CD8-positive, alpha-beta memory T cell (primary cell): ENCODE measurements around the gene GDF3. TPM values are rescaled to one million over a fixed set of nuclear protein-coding genes. Genes with fewer than 3 reads are reported as not detected.

Experiments used
- CTCF ChIA-PET: fragments of 350-600 bp; sonication (Branson Sonifier 250); formaldehyde crosslinking; loops from one replicate; lab custom pipeline; 2021; ENCODE audit warnings: antibody characterized with exemption; lab: Charles Lee
- POLR2A ChIA-PET: fragments of 350-600 bp; sonication (Branson Sonifier 250); formaldehyde crosslinking; loops from one replicate; lab custom pipeline; 2021; ENCODE audit warnings: antibody characterized with exemption; lab: Charles Lee
- DNase-seq, 5 donors: peaks; one replicate each; pipeline versions ENCODE4 v3.0.0 to v3.0.0-alpha.2; 2020 to 2022; ENCODE audit warnings: mixed read lengths in 1 of 5
- H3K27ac ChIP-seq: one replicate; pipeline ENCODE4 v1.7.0; 2013; ENCODE audit warnings: low read depth, mild to moderate bottlenecking, low read length, moderate library complexity
- H3K27me3 ChIP-seq: 2 replicates; pipeline ENCODE4 v1.7.0; 2013; ENCODE audit warnings: low read length, mild to moderate bottlenecking; ENCODE audit not compliant: insufficient read depth, poor library complexity, severe bottlenecking
- H3K36me3 ChIP-seq: 2 replicates; pipeline ENCODE4 v1.7.0; 2013; ENCODE audit warnings: mild to moderate bottlenecking, low read length, moderate library complexity; ENCODE audit not compliant: insufficient read depth
- H3K4me1 ChIP-seq: 2 replicates; pipeline ENCODE4 v1.7.0; 2013; ENCODE audit warnings: mild to moderate bottlenecking, low read length, moderate library complexity; ENCODE audit not compliant: insufficient read depth
- H3K4me3 ChIP-seq: 2 replicates; pipeline ENCODE4 v1.7.0; 2013; ENCODE audit warnings: mild to moderate bottlenecking, low read length
- H3K9me3 ChIP-seq: 2 replicates; pipeline ENCODE4 v1.7.0; 2013; ENCODE audit warnings: mild to moderate bottlenecking, low read length
- H3K27ac Mint-ChIP-seq, 8 donors: one replicate each; pipeline ENCODE4 v1.8.0; 2020 to 2021; ENCODE audit warnings: mixed read lengths in 8 of 8, mild to moderate bottlenecking in 6 of 8, inconsistent platforms in 3 of 8, moderate library complexity in 3 of 8
- H3K27me3 Mint-ChIP-seq, 2 donors: one replicate each; pipeline ENCODE4 v1.8.0; 2020 to 2021; ENCODE audit warnings: mixed read lengths in 2 of 2, mild to moderate bottlenecking in 1 of 2, moderate library complexity in 1 of 2
- H3K36me3 Mint-ChIP-seq, 3 donors: one replicate each; pipeline ENCODE4 v1.8.0; 2020 to 2021; ENCODE audit warnings: mixed read lengths in 3 of 3, inconsistent platforms in 1 of 3, mild to moderate bottlenecking in 1 of 3
- H3K4me1 Mint-ChIP-seq, 3 donors: one replicate each; pipeline ENCODE4 v1.8.0; 2020 to 2021; ENCODE audit warnings: mixed read lengths in 3 of 3, inconsistent platforms in 1 of 3, mild to moderate bottlenecking in 1 of 3
- H3K4me3 Mint-ChIP-seq, 7 donors: one replicate each; pipeline ENCODE4 v1.8.0; 2020 to 2021; ENCODE audit warnings: mixed read lengths in 7 of 7, mild to moderate bottlenecking in 6 of 7, moderate library complexity in 4 of 7, inconsistent platforms in 2 of 7
- H3K9me3 Mint-ChIP-seq, 5 donors: one replicate each; pipeline ENCODE4 v1.8.0; 2020 to 2022; ENCODE audit warnings: mixed read lengths in 5 of 5, mild to moderate bottlenecking in 3 of 5, moderate library complexity in 2 of 5, inconsistent platforms in 1 of 5
- polyA plus RNA-seq: library from polyadenylated mRNA; unstranded; fragments of 300-500 nt; fragmentation: Illumina TruSeq; gene quantifications from one replicate; pipeline ENCODE4 v1.2.3, GENCODE V29; 2021
- total RNA-seq, 2 experiments: library from RNA; stranded (reverse); gene quantifications; one replicate each; pipeline ENCODE4 v1.2.3, GENCODE V29; 2021

Gene GDF3
- total and polyA plus RNA-seq, 3 experiments from 2014 or later, result not detected

DNA sequence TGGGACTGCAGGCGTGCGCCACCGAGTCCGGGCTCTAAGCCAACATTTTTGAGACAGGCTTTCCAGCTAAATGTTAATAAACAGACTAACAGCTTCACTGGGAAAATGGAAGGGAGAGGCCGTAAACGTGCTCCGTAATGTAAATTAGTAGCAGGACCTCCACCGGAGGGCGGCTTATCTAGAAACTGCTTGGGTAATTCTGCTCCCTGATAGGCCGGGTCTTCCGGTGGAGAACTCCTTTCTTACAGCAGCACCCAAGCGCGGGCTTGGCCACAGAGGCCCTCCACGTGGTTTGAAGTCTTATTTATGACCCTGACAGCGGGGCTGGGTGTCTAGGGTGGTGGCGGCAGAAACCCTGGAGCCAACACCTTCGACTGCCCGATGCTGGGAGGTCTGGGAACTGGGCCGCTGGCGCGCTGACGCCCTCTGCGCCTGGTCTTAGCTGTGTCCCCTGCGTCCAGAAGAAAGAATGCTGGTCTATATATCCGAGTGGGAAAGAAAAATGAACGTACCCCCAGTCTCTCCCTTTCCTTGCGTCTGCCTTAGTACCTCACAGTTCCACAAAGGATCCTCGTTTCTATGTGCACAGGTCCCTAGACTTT, 17.4 kb upstream of the GDF3 start:
- H3K27me3 Mint-ChIP-seq, result peaks cover 6 to 11% of the 10 kb centered on the region in 2 donors
- no peaks in the 10 kb centered on the region for H3K36me3 ChIP-seq
- no peaks in the 10 kb centered on the region for H3K9me3 ChIP-seq
- no peaks in the 10 kb centered on the region for H3K27me3 ChIP-seq
- H3K27ac Mint-ChIP-seq, result peak overlapping the region in 1 of 8 donors; percentile 6
- H3K4me1 ChIP-seq, result no peaks in the 10 kb centered on the region
- ChIA-PET CTCF (no interaction called here), POLR2A (no interaction called here)
- no peaks in the 10 kb centered on the region for H3K9me3 Mint-ChIP-seq
- no peaks in the 10 kb centered on the region for H3K36me3 Mint-ChIP-seq
- H3K4me1 Mint-ChIP-seq, result no peaks in the 10 kb centered on the region
- H3K27ac ChIP-seq, result no peak overlapping the region
- H3K4me3 ChIP-seq, result no peak overlapping the region
- no peak overlapping the region for H3K4me3 Mint-ChIP-seq
- no peak for DNase-seq

- no peak for DNase-seq
These were observed 15.6 kb upstream of the GDF3 start, which contains the start of gene DPPA3 for GRCh38 chr12:7711133-7711532. TSS of gene DPPA3 (plus strand) at chr12:7711433. CDS start at chr12:7711571, 138 bp downstream.

GRCh38 chr12:7709969-7710675, 14.5 kb upstream of the GDF3 start:
- Histone ChIP-seq H3K36me3 (no peaks in the 10 kb centered on the region), H3K4me3 (no peak overlapping the region), H3K27ac (no peak overlapping the region), H3K27me3 (no peaks in the 10 kb centered on the region), H3K4me1 (no peaks in the 10 kb centered on the region), H3K9me3 (no peaks in the 10 kb centered on the region)
- Mint-ChIP-seq H3K27me3 (peaks cover 4 to 6% of the 10 kb centered on the region in 2 donors), H3K27ac (no peak overlapping the region), H3K4me3 (no peak overlapping the region), H3K4me1 (no peaks in the 10 kb centered on the region), H3K9me3 (no peaks in the 10 kb centered on the region), H3K36me3 (no peaks in the 10 kb centered on the region)
- CTCF ChIA-PET, result no interaction called here
- DNase-seq, result no peak
- POLR2A ChIA-PET, result no interaction called here

More at GRCh38 chr12:7711133-7711532, 15.6 kb upstream of the GDF3 start, which contains the start of gene DPPA3:
- Histone ChIP-seq H3K9me3 (no peaks in the 10 kb centered on the region), H3K4me3 (no peak within 1 kb of the TSS), H3K27ac (no peak within 1 kb of the TSS), H3K36me3 (no peaks in the 10 kb centered on the region), H3K27me3 (no peaks in the 10 kb centered on the region), H3K4me1 (no peaks in the 10 kb centered on the region)
- H3K27me3 Mint-ChIP-seq, result peaks cover 6 to 7% of the 10 kb centered on the region in 2 donors
- H3K4me1 Mint-ChIP-seq, result no peaks in the 10 kb centered on the region
- no peak within 1 kb of the TSS for H3K4me3 Mint-ChIP-seq
- ChIA-PET POLR2A (no interaction called here), CTCF (no interaction called here)
- no peaks in the 10 kb centered on the region for H3K36me3 Mint-ChIP-seq
- no peak within 1 kb of the TSS for H3K27ac Mint-ChIP-seq
- no peaks in the 10 kb centered on the region for H3K9me3 Mint-ChIP-seq

DNA sequence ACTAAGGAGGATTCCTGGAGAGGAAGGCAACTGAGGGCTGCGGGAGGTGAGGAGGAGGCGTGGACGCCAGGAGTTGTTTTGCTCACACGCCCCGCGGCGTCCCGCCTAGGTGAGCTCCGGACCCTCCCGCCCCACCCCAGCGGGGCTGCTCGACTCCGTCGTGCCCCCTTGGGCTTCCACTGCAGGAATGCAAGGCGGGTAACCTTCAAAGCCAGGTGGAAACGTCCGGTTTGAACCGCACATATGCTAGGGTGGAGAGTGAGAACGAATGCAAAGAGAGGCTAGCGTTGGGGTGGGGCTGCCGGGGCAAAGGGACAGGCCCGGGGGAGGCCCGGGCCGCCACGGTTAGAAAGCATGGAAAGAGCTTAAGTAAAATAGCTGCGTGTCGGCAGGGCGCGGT, 10.3 kb upstream of the GDF3 start:
- no peak overlapping the region for H3K27ac ChIP-seq
- CTCF ChIA-PET, result interaction anchor here (1.2 kb wide), 1 partner anchor 10 kb away, joined by 3 read pairs; no protein-coding TSS in a partner anchor
- no peaks in the 10 kb centered on the region for H3K36me3 Mint-ChIP-seq
- H3K36me3 ChIP-seq, result no peaks in the 10 kb centered on the region
- H3K27ac Mint-ChIP-seq, result no peak overlapping the region
- H3K4me1 Mint-ChIP-seq, result no peaks in the 10 kb centered on the region
- no peaks in the 10 kb centered on the region for H3K27me3 ChIP-seq
- H3K4me3 Mint-ChIP-seq, result no peak overlapping the region
- H3K9me3 ChIP-seq, result no peaks in the 10 kb centered on the region
- no peaks in the 10 kb centered on the region for H3K9me3 Mint-ChIP-seq
- POLR2A ChIA-PET, result no interaction called here
- peaks cover 1 to 3% of the 10 kb centered on the region in 2 donors for H3K27me3 Mint-ChIP-seq
- no peaks in the 10 kb centered on the region for H3K4me1 ChIP-seq
- DNase-seq, result no peak
- no peak overlapping the region for H3K4me3 ChIP-seq

DNA sequence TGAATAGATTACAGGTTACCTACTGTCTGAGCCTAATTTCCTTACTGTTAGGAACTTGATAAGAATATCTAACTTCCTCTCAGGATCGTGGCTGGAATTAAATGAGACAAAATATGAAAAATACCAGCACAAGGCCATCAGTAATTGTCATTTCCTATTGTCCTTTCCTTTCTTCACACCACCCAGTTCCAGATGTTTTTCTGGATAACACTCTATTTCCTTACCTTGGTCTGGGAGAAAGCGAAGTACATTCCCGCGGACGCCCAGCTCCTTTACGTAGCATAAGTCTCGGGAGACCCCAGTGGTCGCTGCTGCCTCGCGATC, 376 bp downstream of the GDF3 start:
- H3K27me3 ChIP-seq, result no peaks in the 10 kb centered on the region
- Mint-ChIP-seq H3K27ac (no peak overlapping the region), H3K27me3 (peaks cover 7 to 14% of the 10 kb centered on the region in 2 donors), H3K36me3 (no peaks in the 10 kb centered on the region), H3K4me3 (no peak overlapping the region), H3K9me3 (no peaks in the 10 kb centered on the region), H3K4me1 (peaks cover 0 to 9% (median 8%) of the 10 kb centered on the region in 3 donors)
- no peak overlapping the region for H3K4me3 ChIP-seq
- no peaks in the 10 kb centered on the region for H3K36me3 ChIP-seq
- no peak for DNase-seq
- POLR2A ChIA-PET, result no interaction called here
- no peak overlapping the region for H3K27ac ChIP-seq
- H3K4me1 ChIP-seq, result no peaks in the 10 kb centered on the region
- H3K9me3 ChIP-seq, result no peaks in the 10 kb centered on the region
- CTCF ChIA-PET, result no interaction called here

DNA sequence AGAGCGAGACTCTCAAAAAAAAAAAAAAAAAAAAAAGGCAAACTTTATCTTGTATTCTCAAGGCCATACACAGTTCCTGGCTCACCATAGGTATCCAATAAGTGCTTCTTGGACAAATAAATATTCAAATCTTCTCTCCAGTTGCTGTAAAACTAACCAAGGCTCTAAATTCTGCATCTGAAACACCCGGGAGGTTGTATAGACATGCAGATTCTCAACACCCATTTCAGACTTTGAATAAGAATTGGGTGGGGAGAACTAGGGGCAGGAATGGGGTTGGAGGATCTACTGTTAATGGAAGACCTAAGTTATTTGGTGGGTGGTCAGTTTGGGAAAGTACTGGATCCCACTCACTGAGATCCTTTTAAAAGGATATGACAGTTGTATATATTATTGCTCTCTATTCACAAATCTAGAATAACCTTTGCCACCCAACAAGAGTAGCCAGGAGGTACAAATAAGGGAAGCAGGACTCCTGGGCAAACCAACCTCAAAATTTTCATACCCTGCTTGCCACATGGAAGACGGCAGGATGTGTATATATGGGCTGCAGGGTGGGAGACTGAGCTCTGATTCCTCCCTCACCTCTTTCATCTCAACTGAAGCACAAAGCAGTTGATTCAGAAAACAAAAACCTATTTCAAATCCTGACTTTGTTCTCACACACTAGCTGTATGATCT, 879 bp downstream of the GDF3 start:
- no peaks in the 10 kb centered on the region for H3K36me3 ChIP-seq
- Mint-ChIP-seq H3K4me1 (peaks cover 0 to 9% (median 8%) of the 10 kb centered on the region in 3 donors), H3K27me3 (peaks cover 10 to 17% of the 10 kb centered on the region in 2 donors), H3K4me3 (no peak overlapping the region), H3K27ac (no peak overlapping the region), H3K9me3 (no peaks in the 10 kb centered on the region), H3K36me3 (no peaks in the 10 kb centered on the region)
- ChIA-PET POLR2A (no interaction called here), CTCF (no interaction called here)
- DNase-seq, result no peak
- H3K27ac ChIP-seq, result no peak overlapping the region
- H3K4me1 ChIP-seq, result no peaks in the 10 kb centered on the region
- no peak overlapping the region for H3K4me3 ChIP-seq
- H3K9me3 ChIP-seq, result no peaks in the 10 kb centered on the region
- H3K27me3 ChIP-seq, result no peaks in the 10 kb centered on the region

GRCh38 chr12:7693793-7694192, 1.8 kb downstream of the GDF3 start:
- ChIA-PET CTCF (no interaction called here), POLR2A (no interaction called here)
- peaks cover 0 to 9% (median 8%) of the 10 kb centered on the region in 3 donors for H3K4me1 Mint-ChIP-seq
- H3K36me3 ChIP-seq, result no peaks in the 10 kb centered on the region
- peaks cover 10 to 21% of the 10 kb centered on the region in 2 donors for H3K27me3 Mint-ChIP-seq
- H3K4me3 ChIP-seq, result no peak overlapping the region
- no peaks in the 10 kb centered on the region for H3K36me3 Mint-ChIP-seq
- H3K9me3 Mint-ChIP-seq, result no peaks in the 10 kb centered on the region
- H3K27me3 ChIP-seq, result no peaks in the 10 kb centered on the region
- no peak overlapping the region for H3K4me3 Mint-ChIP-seq
- no peak for DNase-seq
- H3K27ac Mint-ChIP-seq, result no peak overlapping the region
- no peak overlapping the region for H3K27ac ChIP-seq
- no peaks in the 10 kb centered on the region for H3K9me3 ChIP-seq
- H3K4me1 ChIP-seq, result no peaks in the 10 kb centered on the region

DNA sequence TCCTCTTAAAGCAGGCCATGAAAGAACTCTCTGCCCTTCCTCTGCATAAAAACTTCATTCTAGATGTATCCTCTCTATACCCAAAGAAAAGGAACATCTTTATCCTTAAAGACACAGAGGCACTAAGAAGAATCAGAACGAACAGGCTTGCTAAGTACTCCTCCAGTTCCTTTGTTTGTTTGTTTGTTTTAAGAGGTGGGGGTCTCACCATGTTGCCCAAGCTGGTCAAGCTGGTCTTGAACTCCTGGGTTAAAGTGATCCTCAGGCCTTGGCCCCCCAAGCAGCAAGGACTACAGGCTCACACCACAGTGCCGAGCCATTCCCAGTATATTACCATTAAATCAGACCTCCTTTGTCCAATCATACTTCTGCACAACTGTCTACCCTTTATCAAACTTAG, 14.0 kb downstream of the GDF3 start:
- H3K9me3 Mint-ChIP-seq, result no peaks in the 10 kb centered on the region
- peak overlapping the region in 2 of 8 donors; percentile 24 to 36 for H3K27ac Mint-ChIP-seq
- Histone ChIP-seq H3K27ac (no peak overlapping the region), H3K4me1 (no peaks in the 10 kb centered on the region), H3K4me3 (no peak overlapping the region), H3K9me3 (no peaks in the 10 kb centered on the region), H3K36me3 (no peaks in the 10 kb centered on the region), H3K27me3 (no peaks in the 10 kb centered on the region)
- CTCF ChIA-PET, result no interaction called here
- no peak overlapping the region for H3K4me3 Mint-ChIP-seq
- POLR2A ChIA-PET, result no interaction called here
- no peak for DNase-seq
- H3K27me3 Mint-ChIP-seq, result peaks cover 2 to 6% of the 10 kb centered on the region in 2 donors
- no peaks in the 10 kb centered on the region for H3K36me3 Mint-ChIP-seq
- peaks cover 7 to 11% (median 9%) of the 10 kb centered on the region in 3 donors for H3K4me1 Mint-ChIP-seq
